GM12801 (cell line): ENCODE data around the gene CTNNBL1.

Source experiments
- TF ChIP-seq, protein P1 (sequence below): IDR thresholded peaks from one replicate; pipeline ENCODE4 v1.5.1; 2011; ENCODE audit warnings: control low read depth; ENCODE audit not compliant: insufficient read length; ENCODE audit errors: extremely low read depth

Gene CTNNBL1

DNA sequence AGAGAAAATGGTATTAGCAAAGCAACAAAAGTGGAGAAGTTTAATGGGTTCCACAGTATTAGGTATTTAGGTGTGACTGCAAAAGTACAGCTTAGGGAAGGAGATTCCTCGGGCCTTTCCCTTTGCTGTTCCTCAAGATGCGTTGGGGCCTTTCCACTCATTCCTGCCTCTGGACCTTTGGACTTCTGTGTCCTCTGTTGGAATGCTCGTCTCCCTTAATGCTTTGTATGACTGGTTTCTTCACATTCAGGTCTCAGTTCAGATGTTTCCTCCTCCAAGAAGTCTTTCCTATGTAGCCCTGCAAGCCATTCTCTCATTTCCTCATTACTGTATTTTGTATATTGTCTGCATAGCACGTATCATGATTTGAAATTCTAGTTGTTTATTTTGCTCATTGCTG lies 39.6 kb downstream of the CTNNBL1 start:
- TF ChIP-seq, protein P1, sequence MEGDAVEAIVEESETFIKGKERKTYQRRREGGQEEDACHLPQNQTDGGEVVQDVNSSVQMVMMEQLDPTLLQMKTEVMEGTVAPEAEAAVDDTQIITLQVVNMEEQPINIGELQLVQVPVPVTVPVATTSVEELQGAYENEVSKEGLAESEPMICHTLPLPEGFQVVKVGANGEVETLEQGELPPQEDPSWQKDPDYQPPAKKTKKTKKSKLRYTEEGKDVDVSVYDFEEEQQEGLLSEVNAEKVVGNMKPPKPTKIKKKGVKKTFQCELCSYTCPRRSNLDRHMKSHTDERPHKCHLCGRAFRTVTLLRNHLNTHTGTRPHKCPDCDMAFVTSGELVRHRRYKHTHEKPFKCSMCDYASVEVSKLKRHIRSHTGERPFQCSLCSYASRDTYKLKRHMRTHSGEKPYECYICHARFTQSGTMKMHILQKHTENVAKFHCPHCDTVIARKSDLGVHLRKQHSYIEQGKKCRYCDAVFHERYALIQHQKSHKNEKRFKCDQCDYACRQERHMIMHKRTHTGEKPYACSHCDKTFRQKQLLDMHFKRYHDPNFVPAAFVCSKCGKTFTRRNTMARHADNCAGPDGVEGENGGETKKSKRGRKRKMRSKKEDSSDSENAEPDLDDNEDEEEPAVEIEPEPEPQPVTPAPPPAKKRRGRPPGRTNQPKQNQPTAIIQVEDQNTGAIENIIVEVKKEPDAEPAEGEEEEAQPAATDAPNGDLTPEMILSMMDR, result no peak

DNA sequence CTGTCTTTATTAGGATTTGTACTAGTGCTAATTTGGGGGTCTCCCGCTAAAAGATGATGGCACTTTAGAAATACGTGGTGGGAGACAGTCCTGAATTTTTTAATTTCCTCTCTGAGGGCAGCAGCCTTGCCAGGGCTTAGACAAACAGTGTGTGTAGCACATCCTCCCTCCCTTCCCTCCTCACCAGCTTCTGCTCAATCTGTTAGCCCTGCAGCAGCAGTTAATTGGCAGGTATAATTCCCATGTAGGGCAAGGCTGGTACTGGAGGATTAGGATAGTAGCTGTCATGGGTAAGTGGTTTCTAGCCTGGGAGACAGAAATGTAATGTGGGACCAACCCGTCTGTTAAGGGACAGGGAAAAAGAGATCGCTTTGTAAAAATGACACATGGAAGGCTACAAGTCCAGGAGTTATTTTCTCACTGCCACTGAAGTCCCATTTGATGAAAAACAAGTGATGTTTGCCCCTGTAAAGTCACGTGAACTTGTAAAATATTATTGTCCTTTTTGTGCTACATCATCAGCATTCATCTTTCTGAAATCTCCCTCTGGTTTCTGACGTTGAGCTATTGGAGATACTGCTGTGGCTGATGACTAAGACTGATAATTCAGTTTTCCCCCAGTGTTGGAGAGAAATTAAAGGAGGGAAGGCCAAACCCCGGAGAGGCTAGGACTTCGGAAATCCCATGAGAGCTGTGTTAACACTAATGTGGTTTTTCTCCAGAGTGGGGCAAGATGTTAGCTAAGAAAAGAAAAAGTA lies 40.6 kb downstream of the CTNNBL1 start:
- TF ChIP-seq, protein P1, result no peak

DNA sequence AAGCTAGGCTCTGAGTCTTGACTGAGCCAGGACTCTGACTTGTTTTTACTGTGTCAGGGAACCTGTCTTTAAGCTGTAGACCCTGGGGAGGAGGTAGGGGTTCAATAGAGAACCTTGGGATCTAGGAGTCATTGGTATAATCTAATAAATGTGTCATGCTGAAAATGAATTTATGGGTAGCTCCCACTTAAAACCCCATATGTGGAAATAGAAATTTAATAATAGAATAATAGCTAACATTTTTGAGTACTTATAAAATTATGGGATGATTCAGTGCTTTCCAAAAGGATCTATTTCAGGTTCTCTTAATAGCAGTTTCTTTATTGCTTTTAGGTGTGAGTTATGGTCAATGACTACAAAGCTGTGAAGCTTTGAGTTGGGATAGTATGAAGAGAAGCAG lies 41.7 kb downstream of the CTNNBL1 start:
- TF ChIP-seq, protein P1, result no peak

DNA sequence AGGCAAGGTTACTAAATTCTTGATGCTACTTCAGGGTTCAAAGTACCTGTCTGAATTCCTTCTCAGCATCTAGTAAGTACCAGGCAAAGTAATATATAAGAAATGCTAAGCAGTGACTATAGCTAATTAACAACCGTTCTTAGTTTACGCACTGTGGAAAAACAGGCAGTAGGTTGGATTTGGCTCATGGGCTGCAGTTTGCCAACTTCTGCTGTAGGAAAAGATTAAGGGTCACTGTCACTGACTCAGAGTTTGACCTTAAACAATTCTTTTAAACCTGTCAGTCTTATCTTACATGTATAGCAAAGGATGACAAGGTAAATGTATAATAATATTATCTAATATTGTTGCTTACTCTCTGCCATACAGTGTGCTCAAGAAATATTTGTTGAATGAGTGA lies 42.3 kb downstream of the CTNNBL1 start:
- TF ChIP-seq, protein P1, result no peak

DNA sequence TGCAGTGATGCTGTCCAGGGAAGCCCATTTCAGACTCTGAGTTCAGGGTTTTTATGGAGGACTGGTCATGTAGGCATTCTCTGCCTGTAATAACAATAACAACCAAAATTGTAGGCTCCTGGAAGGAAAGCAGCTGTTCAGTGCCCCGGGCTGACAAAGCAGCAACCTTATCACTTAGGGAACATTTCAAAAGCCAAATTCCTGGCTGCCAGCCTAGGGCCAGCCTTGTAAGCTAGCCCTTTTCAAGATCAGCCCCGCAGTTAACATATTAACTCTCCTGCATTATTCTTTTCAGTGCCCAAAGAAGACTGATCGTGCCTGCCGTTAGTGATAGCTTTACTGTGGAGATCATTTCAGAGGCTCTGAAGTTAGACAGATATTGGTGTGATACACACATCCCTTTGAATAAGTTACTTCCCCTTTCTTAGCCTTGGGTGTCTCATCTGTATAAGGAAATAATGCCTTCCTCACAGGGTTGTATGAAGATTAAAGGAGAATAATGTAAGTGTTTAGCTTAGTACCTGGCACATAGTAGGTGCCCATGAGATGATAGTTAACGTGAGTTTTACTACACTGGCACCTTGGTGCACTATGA lies 44.1 kb downstream of the CTNNBL1 start:
- TF ChIP-seq, protein P1, result no peak

DNA sequence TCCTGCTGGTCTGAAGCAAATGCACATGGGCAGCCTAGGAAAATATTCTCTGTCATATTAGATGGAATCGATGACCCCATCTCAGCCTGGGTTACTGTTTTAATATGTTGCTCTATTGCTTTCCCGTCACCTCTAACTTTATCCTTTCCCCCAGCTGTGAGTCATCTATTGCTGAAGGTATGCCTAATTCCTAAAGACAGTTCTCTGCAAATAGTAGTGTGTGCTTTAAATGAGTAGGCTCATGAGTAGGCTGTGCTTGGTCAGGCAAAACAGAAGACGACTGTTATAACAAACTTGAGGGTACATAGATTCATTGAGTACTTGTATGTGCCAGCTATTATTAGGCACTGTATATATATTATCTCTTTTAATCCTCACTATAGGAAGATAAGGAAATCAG lies 47.2 kb downstream of the CTNNBL1 start:
- TF ChIP-seq, protein P1, result no peak

DNA sequence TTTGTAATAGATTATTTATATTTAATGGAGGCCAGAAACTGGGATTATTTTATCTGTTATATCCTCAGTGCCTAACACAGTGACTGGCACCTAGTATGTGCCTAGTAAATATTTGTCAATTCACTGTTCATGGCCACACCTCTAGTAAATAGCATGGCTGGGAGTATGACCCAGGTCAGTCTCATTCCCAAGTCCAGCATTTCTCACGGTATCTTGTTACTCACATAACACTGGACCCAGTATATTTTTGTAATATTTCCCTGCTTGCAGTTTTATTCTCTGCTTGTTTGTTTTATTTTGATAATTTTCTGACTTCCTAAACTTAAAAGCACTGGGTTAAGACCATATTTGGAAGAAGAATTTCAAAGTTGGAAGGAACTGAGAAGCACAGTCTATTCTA lies 47.7 kb downstream of the CTNNBL1 start:
- TF ChIP-seq, protein P1, result no peak
